HEK293 (cell line): ENCODE results near the gene KIF1A.

Experiments
- YY1 ChIP-seq: fragments of 450-650 bp; formaldehyde crosslinking; IDR thresholded peaks from 2 replicates; pipeline ENCODE4 v1.5.1; 2018; ENCODE audit warnings: missing biosample characterization, missing genetic modification characterization
- ZBTB7A ChIP-seq: fragments of 450-650 bp; formaldehyde crosslinking; IDR thresholded peaks from 2 replicates; pipeline ENCODE4 v1.5.1; 2016; ENCODE audit warnings: low read depth, missing biosample characterization, missing genetic modification characterization
- ZNF175 ChIP-seq: fragments of 450-650 bp; formaldehyde crosslinking; IDR thresholded peaks from 2 replicates; pipeline ENCODE4 v1.5.1; 2016; ENCODE audit warnings: missing biosample characterization, missing genetic modification characterization
- ZNF23 ChIP-seq: fragments of 450-650 bp; formaldehyde crosslinking; IDR thresholded peaks from 2 replicates; pipeline ENCODE4 v1.5.1; 2016; ENCODE audit warnings: missing biosample characterization, missing genetic modification characterization, borderline replicate concordance
- ZNF558 ChIP-seq: fragments of 450-650 bp; formaldehyde crosslinking; IDR thresholded peaks from 2 replicates; pipeline ENCODE4 v1.5.1; 2016; ENCODE audit warnings: missing biosample characterization, missing genetic modification characterization
- ZNF610 ChIP-seq: fragments of 450-650 bp; formaldehyde crosslinking; IDR thresholded peaks from 2 replicates; pipeline ENCODE4 v1.5.1; 2016; ENCODE audit warnings: missing biosample characterization, missing genetic modification characterization, borderline replicate concordance
- ZNF830 ChIP-seq: fragments of 450-650 bp; IDR thresholded peaks from 2 replicates; pipeline ENCODE4 v1.5.0; 2018; ENCODE audit warnings: missing biosample characterization, missing genetic modification characterization, low read depth, mild to moderate bottlenecking, moderate library complexity
- TF ChIP-seq, protein P1 (sequence below): fragments of 450-650 bp; formaldehyde crosslinking; IDR thresholded peaks from 2 replicates; pipeline ENCODE4 v1.5.1; 2016; ENCODE audit warnings: missing biosample characterization, missing genetic modification characterization
- TF ChIP-seq, protein P2 (sequence below): fragments of 450-650 bp; formaldehyde crosslinking; IDR thresholded peaks from 2 replicates; pipeline ENCODE4 v1.5.1; 2016; ENCODE audit warnings: missing biosample characterization, missing genetic modification characterization
- TF ChIP-seq, protein P3 (sequence below): fragments of 450-650 bp; formaldehyde crosslinking; IDR thresholded peaks from 2 replicates; pipeline ENCODE4 v1.5.1; 2017; ENCODE audit warnings: missing biosample characterization, missing genetic modification characterization

DNA sequence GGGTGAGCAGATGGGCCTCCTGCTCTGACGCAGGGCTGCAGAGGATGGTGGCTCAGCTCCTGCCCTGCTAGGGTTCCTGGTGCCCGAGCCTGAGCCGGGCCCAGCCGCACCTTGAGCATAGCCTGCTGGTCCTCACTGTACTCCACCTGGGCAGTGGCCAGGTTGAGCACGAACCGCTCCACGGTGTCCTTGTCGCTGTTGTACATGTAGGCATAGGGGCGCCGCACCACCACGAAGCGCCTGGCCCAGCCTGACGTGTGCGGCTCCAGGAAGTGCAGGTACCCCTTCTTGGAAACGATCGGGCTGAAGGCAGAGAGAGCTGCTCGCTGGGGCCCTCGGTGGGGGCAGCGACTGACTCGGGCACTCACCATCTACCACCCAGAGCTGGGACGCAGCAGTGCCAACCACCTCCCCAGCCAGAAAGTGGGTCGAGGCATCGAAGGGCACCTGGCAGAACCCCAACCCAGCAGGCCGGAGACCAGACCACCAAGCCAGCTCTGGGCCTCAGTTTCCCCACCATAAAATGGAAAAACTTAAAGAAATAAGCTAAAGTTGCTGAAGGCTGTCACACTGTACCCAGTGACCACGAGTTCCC is 101.0 kb downstream of the KIF1A start:
- TF ChIP-seq, protein P1, sequence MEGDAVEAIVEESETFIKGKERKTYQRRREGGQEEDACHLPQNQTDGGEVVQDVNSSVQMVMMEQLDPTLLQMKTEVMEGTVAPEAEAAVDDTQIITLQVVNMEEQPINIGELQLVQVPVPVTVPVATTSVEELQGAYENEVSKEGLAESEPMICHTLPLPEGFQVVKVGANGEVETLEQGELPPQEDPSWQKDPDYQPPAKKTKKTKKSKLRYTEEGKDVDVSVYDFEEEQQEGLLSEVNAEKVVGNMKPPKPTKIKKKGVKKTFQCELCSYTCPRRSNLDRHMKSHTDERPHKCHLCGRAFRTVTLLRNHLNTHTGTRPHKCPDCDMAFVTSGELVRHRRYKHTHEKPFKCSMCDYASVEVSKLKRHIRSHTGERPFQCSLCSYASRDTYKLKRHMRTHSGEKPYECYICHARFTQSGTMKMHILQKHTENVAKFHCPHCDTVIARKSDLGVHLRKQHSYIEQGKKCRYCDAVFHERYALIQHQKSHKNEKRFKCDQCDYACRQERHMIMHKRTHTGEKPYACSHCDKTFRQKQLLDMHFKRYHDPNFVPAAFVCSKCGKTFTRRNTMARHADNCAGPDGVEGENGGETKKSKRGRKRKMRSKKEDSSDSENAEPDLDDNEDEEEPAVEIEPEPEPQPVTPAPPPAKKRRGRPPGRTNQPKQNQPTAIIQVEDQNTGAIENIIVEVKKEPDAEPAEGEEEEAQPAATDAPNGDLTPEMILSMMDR (tag by site-specific recombination), result no peak
- TF ChIP-seq ZNF830 (tag by site-specific recombination) (no peak), ZNF23 (tag by site-specific recombination) (no peak), ZNF610 (tag by site-specific recombination) (no peak), YY1 (tag by site-specific recombination) (no peak), ZNF558 (tag by site-specific recombination) (no peak), ZNF175 (tag by site-specific recombination) (no peak), ZBTB7A (tag by site-specific recombination) (no peak)
- TF ChIP-seq, protein P2, sequence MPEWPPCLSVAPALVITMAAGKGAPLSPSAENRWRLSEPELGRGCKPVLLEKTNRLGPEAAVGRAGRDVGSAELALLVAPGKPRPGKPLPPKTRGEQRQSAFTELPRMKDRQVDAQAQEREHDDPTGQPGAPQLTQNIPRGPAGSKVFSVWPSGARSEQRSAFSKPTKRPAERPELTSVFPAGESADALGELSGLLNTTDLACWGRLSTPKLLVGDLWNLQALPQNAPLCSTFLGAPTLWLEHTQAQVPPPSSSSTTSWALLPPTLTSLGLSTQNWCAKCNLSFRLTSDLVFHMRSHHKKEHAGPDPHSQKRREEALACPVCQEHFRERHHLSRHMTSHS (tag by site-specific recombination), result no peak
- TF ChIP-seq, protein P3, sequence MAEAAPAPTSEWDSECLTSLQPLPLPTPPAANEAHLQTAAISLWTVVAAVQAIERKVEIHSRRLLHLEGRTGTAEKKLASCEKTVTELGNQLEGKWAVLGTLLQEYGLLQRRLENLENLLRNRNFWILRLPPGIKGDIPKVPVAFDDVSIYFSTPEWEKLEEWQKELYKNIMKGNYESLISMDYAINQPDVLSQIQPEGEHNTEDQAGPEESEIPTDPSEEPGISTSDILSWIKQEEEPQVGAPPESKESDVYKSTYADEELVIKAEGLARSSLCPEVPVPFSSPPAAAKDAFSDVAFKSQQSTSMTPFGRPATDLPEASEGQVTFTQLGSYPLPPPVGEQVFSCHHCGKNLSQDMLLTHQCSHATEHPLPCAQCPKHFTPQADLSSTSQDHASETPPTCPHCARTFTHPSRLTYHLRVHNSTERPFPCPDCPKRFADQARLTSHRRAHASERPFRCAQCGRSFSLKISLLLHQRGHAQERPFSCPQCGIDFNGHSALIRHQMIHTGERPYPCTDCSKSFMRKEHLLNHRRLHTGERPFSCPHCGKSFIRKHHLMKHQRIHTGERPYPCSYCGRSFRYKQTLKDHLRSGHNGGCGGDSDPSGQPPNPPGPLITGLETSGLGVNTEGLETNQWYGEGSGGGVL (tag by site-specific recombination), result no peak
